Spinal cord (tissue), 10 donors: ENCODE data around the gene RAC2. TPM values are rescaled to one million over a fixed set of nuclear protein-coding genes. Genes with fewer than 3 reads are reported as not detected.

ENCODE experiments used
- DNase-seq, 6 donors: peaks; one replicate each; pipeline versions ENCODE4 v3.0.0 to v3.0.0-alpha.2; 2013 to 2015; ENCODE audit warnings: low spot score in 6 of 6, low read depth in 4 of 6
- H3K27ac ChIP-seq: one replicate; pipeline ENCODE4 v1.5.1; 2013; ENCODE audit warnings: low read depth, low read length, control low read depth
- H3K27me3 ChIP-seq: one replicate; pipeline ENCODE4 v1.6.1; 2013; ENCODE audit warnings: low read length; ENCODE audit not compliant: control insufficient read depth, insufficient read depth
- H3K36me3 ChIP-seq: one replicate; pipeline ENCODE4 v1.6.1; 2013; ENCODE audit warnings: low read length; ENCODE audit not compliant: control insufficient read depth, insufficient read depth
- H3K4me1 ChIP-seq: one replicate; pipeline ENCODE4 v1.6.1; 2013; ENCODE audit warnings: low read length; ENCODE audit not compliant: control insufficient read depth, insufficient read depth
- H3K4me3 ChIP-seq: one replicate; pipeline ENCODE4 v1.5.1; 2013; ENCODE audit warnings: low read depth, low read length, control low read depth
- H3K9me3 ChIP-seq: one replicate; pipeline ENCODE4 v1.6.1; 2013; ENCODE audit warnings: low read length; ENCODE audit not compliant: control insufficient read depth, insufficient read depth
- WGBS: methylation state at CpG from one replicate; pipeline ENCODE4 v1.1.5; 2013; ENCODE audit warnings: missing lambda C conversion rate; ENCODE audit not compliant: insufficient coverage; 5-methylcytosine and 5-hydroxymethylcytosine counted together
- polyA plus RNA-seq, 2 donors: library from polyadenylated mRNA; unstranded; fragments of 120-200 nt; gene quantifications; one replicate each; pipeline ENCODE4 v1.2.1, GENCODE V29; 2013; ENCODE audit not compliant: insufficient read length in 2 of 2
- total RNA-seq, 2 donors: library from RNA; depleted of rRNA in 1 of 2; stranded (reverse); fragments of 120-200 nt in 1 of 2; fragments of >200 nt in 1 of 2; gene quantifications; one replicate each; pipeline versions ENCODE4 v1.2.3 to v1.2.4, GENCODE V29; 2013 to 2014
- donor health status: healthy.

Gene RAC2
- total and polyA plus RNA-seq, 4 donors = 2.1 to 4.8 (median 2.7) TPM

DNA sequence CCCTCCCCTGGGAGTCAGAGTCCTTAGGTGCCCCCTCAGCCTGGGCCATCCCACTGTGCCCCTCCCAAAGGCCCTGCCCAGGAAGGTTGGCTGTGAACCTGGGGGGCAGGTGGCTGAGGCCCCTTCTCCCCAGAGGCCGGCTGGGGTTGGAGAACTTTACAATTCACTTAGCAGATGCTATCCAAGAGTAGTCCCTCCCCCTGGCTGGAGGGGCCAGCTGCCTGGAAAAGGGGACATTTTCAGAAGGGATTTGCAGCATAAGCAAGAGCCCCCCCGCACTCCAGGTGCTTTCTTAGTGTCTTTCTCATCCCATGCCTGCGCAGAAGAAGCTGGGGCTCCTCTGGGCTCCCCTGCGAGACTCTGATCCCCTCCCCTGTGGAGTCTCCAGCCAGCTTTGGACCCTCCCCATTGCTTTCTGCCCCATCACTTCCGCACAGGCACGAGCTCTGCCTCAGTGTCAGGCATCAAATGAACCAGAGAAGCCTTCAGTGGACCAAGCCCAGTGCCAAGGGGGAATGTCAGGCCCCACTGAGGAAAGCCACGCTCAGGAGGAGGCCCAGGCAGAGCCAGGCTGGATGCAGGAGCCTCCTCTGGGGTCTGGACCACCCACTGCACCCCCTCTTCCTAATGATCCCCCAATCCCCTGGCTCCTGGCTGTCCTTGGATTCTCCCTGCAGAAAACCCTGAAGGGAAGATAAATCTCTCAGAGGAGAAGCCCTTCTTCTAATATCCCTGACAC is 35.5 kb downstream of the RAC2 start:
- H3K27ac ChIP-seq = no peak overlapping the region
- 71% methylated on average over 6 of the region's 7 CpGs for WGBS

GRCh38 chr22:37207981-37208380 is 36.1 kb downstream of the RAC2 start:
- H3K27me3 ChIP-seq = no peaks in the 10 kb centered on the region
- peaks cover 23% of the 10 kb centered on the region for H3K4me1 ChIP-seq
- H3K9me3 ChIP-seq = no peaks in the 10 kb centered on the region
- no peak overlapping the region for H3K27ac ChIP-seq
- peaks cover 7% of the 10 kb centered on the region for H3K36me3 ChIP-seq
- H3K4me3 ChIP-seq = no peak overlapping the region
- 94% methylated on average over 2 of the region's 7 CpGs for WGBS
- DNase-seq = no peak

More for the DNA sequence above, 35.5 kb downstream of the RAC2 start:
- H3K9me3 ChIP-seq = no peaks in the 10 kb centered on the region
- H3K27me3 ChIP-seq = peaks cover 2% of the 10 kb centered on the region
- peaks cover 18% of the 10 kb centered on the region for H3K4me1 ChIP-seq
- peaks cover 7% of the 10 kb centered on the region for H3K36me3 ChIP-seq
- no peak for DNase-seq
- H3K4me3 ChIP-seq = no peak overlapping the region

DNA sequence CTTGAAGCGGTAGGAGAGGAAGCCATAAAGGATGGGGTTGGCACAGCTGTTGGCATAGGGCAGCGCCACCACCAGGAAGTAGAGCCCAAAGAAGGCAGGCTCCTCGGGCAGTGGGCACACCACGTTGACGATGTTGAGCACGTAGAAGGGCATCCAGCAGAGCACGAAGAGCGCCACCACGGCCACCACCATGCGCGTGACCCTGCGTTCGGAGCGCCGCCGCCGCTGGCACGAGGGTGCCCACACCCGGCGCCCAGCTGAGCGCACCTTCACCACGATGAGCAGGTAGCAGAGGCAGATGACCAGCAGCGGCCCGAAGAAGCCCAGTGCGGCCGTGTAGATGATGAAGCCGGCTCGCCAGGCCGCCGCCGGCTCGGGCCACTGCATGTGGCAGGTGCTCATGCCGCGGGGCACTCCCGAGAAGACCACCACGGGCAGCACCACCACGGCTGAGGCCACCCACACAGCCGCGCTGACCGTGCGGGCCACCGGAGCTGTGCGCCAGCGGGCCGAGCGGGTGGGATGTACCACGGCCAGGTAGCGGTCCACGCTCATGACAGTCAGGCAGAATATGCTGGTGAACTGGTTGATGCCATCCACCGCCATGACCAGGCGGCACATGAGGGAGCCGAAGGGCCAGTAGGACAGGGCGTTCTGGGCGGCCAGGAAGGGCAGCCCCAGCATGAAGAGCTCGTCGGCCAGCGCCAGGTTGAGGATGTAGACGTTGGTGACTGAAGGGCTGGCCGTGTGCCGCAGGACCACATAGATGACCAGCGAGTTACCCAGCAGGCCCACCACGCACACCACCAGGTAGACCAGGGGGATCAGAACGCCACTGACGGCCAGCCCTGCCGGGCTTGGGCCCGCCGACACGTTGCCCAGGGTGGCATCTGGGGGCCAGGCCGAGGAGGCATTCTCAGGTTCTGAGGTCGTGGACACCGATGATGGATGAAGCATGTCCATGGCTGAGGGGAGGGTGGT is 36.9 kb downstream of the RAC2 start:
- Histone ChIP-seq H3K4me1 (peaks cover 22% of the 10 kb centered on the region), H3K36me3 (peaks cover 7% of the 10 kb centered on the region), H3K9me3 (no peaks in the 10 kb centered on the region), H3K27ac (no peak overlapping the region), H3K27me3 (no peaks in the 10 kb centered on the region), H3K4me3 (no peak overlapping the region)
- 93% methylated on average over 68 of the region's 71 CpGs for WGBS
- DNase-seq = no peak

- Histone ChIP-seq H3K27me3 (no peaks in the 10 kb centered on the region), H3K27ac (no peak overlapping the region), H3K36me3 (peaks cover 7% of the 10 kb centered on the region), H3K4me3 (no peak overlapping the region), H3K9me3 (no peaks in the 10 kb centered on the region), H3K4me1 (peaks cover 14% of the 10 kb centered on the region)
- no peak for DNase-seq
- 87% methylated on average over 15 of the region's 16 CpGs for WGBS
Measured at GRCh38 chr22:37206118-37206840, 37.8 kb downstream of the RAC2 start.

GRCh38 chr22:37205046-37205445 is 39.0 kb downstream of the RAC2 start:
- H3K27me3 ChIP-seq = no peaks in the 10 kb centered on the region
- H3K4me1 ChIP-seq = peaks cover 11% of the 10 kb centered on the region
- H3K36me3 ChIP-seq = peaks cover 7% of the 10 kb centered on the region
- no peak for DNase-seq
- 78% methylated on average over 4 of the region's 5 CpGs for WGBS
- no peaks in the 10 kb centered on the region for H3K9me3 ChIP-seq
- H3K27ac ChIP-seq = no peak overlapping the region
- H3K4me3 ChIP-seq = no peak overlapping the region

DNA sequence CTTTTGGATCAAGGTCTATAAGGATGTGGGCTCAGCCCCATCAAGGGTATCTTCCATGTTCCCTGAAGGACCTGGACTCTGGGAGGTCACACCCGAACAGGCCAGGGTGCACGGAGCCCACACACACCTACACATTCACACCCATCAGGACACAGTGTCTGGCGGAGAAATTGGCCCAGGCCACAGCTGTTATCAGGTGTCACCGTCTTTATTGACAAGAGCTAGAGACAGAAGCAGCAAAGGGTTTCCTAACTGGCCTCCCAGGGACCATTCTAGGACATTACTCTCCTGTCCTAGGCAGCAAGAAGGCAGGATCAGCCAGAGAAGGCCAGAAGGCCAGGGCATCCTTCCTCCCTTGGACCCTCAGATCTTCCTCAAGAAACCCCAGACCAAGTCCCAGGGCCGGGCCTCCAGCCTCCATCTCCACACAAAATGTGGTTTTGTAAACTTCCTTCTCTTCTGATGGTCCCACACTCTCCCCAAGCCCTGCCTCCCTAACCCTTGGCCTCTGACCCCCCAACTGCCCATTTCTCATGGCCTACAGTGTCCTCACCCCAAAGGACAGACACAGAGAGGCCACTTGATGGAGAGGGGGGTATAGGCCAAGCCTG is 39.9 kb downstream of the RAC2 start:
- H3K27ac ChIP-seq = no peak overlapping the region
- no peak for DNase-seq
- peaks cover 7% of the 10 kb centered on the region for H3K36me3 ChIP-seq
- peaks cover 18% of the 10 kb centered on the region for H3K4me1 ChIP-seq
- no peaks in the 10 kb centered on the region for H3K27me3 ChIP-seq
- no peak overlapping the region for H3K4me3 ChIP-seq
- H3K9me3 ChIP-seq = no peaks in the 10 kb centered on the region
- WGBS = 90% methylated on average over 5 of the region's 5 CpGs

GRCh38 chr22:37203354-37204044 is 40.6 kb downstream of the RAC2 start:
- peaks cover 23% of the 10 kb centered on the region for H3K4me1 ChIP-seq
- H3K36me3 ChIP-seq = peaks cover 7% of the 10 kb centered on the region
- H3K4me3 ChIP-seq = no peak overlapping the region
- no peak for DNase-seq
- no peaks in the 10 kb centered on the region for H3K9me3 ChIP-seq
- no peaks in the 10 kb centered on the region for H3K27me3 ChIP-seq
- no peak overlapping the region for H3K27ac ChIP-seq
- WGBS = 73% methylated on average over 15 of the region's 16 CpGs

- peak in 2 of 6 donors; percentile 26 to 82 for DNase-seq
- no peaks in the 10 kb centered on the region for H3K27me3 ChIP-seq
- 79% methylated on average over 6 of the region's 10 CpGs for WGBS
- no peaks in the 10 kb centered on the region for H3K9me3 ChIP-seq
- no peak overlapping the region for H3K4me3 ChIP-seq
- peaks cover 31% of the 10 kb centered on the region for H3K4me1 ChIP-seq
- H3K36me3 ChIP-seq = peaks cover 7% of the 10 kb centered on the region
- H3K27ac ChIP-seq = no peak overlapping the region
Measured at GRCh38 chr22:37202716-37203115, 41.4 kb downstream of the RAC2 start.
